ENCODE results near the gene CHCHD2. TPM values are rescaled to one million over a fixed set of nuclear protein-coding genes. Genes with fewer than 3 reads are reported as not detected.

The CHCHD2 gene
- total and polyA plus RNA-seq, 2 experiments from 2014 or later = 121 to 189 TPM

DNA sequence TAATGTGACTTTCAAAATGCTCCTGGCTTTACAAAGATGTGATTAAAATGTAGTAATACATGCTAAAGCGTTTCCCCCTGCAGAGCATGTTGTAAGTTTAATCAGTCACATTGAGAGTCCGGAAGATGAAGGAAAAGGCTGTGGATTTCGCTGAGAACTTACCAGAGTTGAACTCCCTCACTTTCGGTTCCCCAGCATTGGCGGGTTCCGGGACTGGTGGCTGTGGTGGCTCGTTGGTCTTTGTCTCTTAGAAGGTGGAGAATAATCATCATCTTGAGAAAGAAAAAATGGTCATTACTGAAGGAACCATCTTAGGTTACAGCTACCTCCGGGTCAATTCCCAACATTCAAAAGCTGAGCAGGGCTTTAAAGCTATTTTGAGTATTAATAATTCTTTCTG is 19.6 kb upstream of the CHCHD2 start:
- Histone ChIP-seq H3K27me3 (no peaks in the 10 kb centered on the region), H4K20me1 (ENCODE audit: insufficient read depth, poor library complexity, severe bottlenecking) (no peaks in the 10 kb centered on the region), H2AFZ (no peak overlapping the region), H3K4me3 (no peak overlapping the region), H3K36me3 (replicated peaks; ENCODE audit: insufficient read depth, low read depth) (no peaks in the 10 kb centered on the region), H3K4me2 (no peak overlapping the region), H3K9me2 (replicated peaks; ENCODE audit: insufficient read depth) (no peaks in the 10 kb centered on the region), H3K9me3 (ENCODE audit: low read depth) (no peaks in the 10 kb centered on the region), H3K79me2 (no peaks in the 10 kb centered on the region), H3K4me1 (ENCODE audit: insufficient read depth) (no peaks in the 10 kb centered on the region), H3K27ac (no peak overlapping the region)
- 63% methylated on average over 8 of the region's 8 CpGs for WGBS (ENCODE audit: low lambda C conversion rate, missing lambda C conversion rate)
- no peak for DNase-seq (ENCODE audit: low spot score)
- no peak for TF ChIP-seq CTCF (IDR thresholded peaks at IDR 0.05; ENCODE audit: poor library complexity)
- TF ChIP-seq EZH2phosphoT487 (IDR thresholded peaks at IDR 0.05; ENCODE audit: low read depth, severe bottlenecking, unreplicated experiment) = no peak
- no peak for TF ChIP-seq EZH2 (IDR thresholded peaks at IDR 0.05; ENCODE audit: borderline replicate concordance)

DNA sequence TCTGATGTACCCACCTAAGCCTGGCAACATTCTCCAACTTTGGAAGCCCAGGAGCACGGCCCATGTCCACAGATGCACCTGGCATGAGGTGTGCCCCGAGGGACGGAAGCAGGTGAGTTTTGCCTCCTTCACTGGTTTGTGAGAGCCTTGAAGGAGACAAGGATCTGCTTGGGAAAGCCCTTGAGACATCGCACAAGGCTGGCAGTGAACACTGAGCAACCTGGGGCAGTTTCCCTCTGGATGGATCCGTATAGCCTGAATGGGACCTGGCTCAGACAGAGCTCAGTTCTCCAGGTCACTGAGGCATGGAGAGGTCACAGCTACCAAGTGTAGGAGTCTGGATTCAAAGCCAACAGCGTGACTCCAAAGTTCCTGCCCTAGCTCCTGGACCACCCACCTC is 18.7 kb upstream of the CHCHD2 start:
- Histone ChIP-seq H2AFZ (no peak overlapping the region), H3K36me3 (replicated peaks; ENCODE audit: insufficient read depth, low read depth) (no peaks in the 10 kb centered on the region), H3K4me1 (ENCODE audit: insufficient read depth) (no peaks in the 10 kb centered on the region), H3K27ac (no peak overlapping the region), H3K4me3 (no peak overlapping the region), H3K9me3 (ENCODE audit: low read depth) (no peaks in the 10 kb centered on the region), H3K79me2 (no peaks in the 10 kb centered on the region), H3K9me2 (replicated peaks; ENCODE audit: insufficient read depth) (no peaks in the 10 kb centered on the region), H3K4me2 (no peak overlapping the region), H4K20me1 (ENCODE audit: insufficient read depth, poor library complexity, severe bottlenecking) (no peaks in the 10 kb centered on the region), H3K27me3 (no peaks in the 10 kb centered on the region)
- TF ChIP-seq EZH2phosphoT487 (IDR thresholded peaks at IDR 0.05; ENCODE audit: low read depth, severe bottlenecking, unreplicated experiment) (no peak), CTCF (IDR thresholded peaks at IDR 0.05; ENCODE audit: poor library complexity) (no peak), EZH2 (IDR thresholded peaks at IDR 0.05; ENCODE audit: borderline replicate concordance) (no peak)
- no peak for DNase-seq (ENCODE audit: low spot score)
- 53% methylated on average over 6 of the region's 6 CpGs for WGBS (ENCODE audit: low lambda C conversion rate, missing lambda C conversion rate)

DNA sequence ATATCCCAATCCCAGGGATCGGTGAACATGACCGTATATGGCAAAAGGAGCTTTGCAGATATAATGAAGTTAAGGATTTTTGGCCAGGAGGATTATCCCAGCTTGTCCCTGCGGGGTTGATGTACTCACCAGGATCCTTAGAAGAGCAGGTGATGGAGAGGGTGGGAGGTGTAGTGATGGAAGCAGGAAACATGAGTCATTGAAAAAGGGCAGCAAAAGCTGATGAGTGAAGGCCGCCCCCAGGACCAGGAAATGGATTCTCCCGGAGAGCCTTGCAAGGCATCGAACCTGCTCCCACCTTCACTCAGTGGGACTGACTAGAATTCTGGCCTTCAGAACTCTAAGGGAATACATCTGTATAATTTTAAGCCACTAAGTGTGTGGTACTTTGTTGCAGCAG is 15.2 kb upstream of the CHCHD2 start:
- TF ChIP-seq EZH2 (IDR thresholded peaks at IDR 0.05; ENCODE audit: borderline replicate concordance) (no peak), CTCF (IDR thresholded peaks at IDR 0.05; ENCODE audit: poor library complexity) (no peak), EZH2phosphoT487 (IDR thresholded peaks at IDR 0.05; ENCODE audit: low read depth, severe bottlenecking, unreplicated experiment) (no peak)
- H3K27me3 ChIP-seq = no peaks in the 10 kb centered on the region
- 88% methylated on average over 6 of the region's 6 CpGs for WGBS (ENCODE audit: low lambda C conversion rate, missing lambda C conversion rate)
- no peak overlapping the region for H2AFZ ChIP-seq
- DNase-seq (ENCODE audit: low spot score) = no peak
- no peak overlapping the region for H3K4me2 ChIP-seq
- no peaks in the 10 kb centered on the region for H3K4me1 ChIP-seq (ENCODE audit: insufficient read depth)
- H3K4me3 ChIP-seq = no peak overlapping the region
- no peaks in the 10 kb centered on the region for H4K20me1 ChIP-seq (ENCODE audit: insufficient read depth, poor library complexity, severe bottlenecking)
- H3K79me2 ChIP-seq = no peaks in the 10 kb centered on the region
- no peaks in the 10 kb centered on the region for H3K9me2 ChIP-seq (replicated peaks; ENCODE audit: insufficient read depth)
- no peaks in the 10 kb centered on the region for H3K36me3 ChIP-seq (replicated peaks; ENCODE audit: insufficient read depth, low read depth)
- no peaks in the 10 kb centered on the region for H3K9me3 ChIP-seq (ENCODE audit: low read depth)
- H3K27ac ChIP-seq = no peak overlapping the region

Measured in hepatocyte (in vitro differentiated cells).